HEK293 (cell line): ENCODE measurements around the gene CXCR4.
A peak's percentile ranks its signal among the peaks of the same experiment; 100 is the strongest.

Experiments used
- AEBP2 ChIP-seq: fragments of 450-650 bp; formaldehyde crosslinking; IDR thresholded peaks from 2 replicates; pipeline ENCODE4 v1.5.1; 2016; ENCODE audit warnings: missing biosample characterization, missing genetic modification characterization, borderline replicate concordance
- EGR2 ChIP-seq: fragments of 450-650 bp; formaldehyde crosslinking; IDR thresholded peaks from 2 replicates; pipeline ENCODE4 v1.5.1; 2016; ENCODE audit warnings: low read depth, missing biosample characterization, missing genetic modification characterization
- GLIS1 ChIP-seq: fragments of 450-650 bp; formaldehyde crosslinking; IDR thresholded peaks from 2 replicates; pipeline ENCODE4 v1.5.1; 2016; ENCODE audit warnings: missing biosample characterization, missing genetic modification characterization
- HOXD13 ChIP-seq: sonication (generic); formaldehyde crosslinking; IDR thresholded peaks from 2 replicates; pipeline ENCODE4 v1.8.0; 2022; ENCODE audit warnings: missing genetic modification reagents, borderline replicate concordance
- KLF7 ChIP-seq: fragments of 450-650 bp; formaldehyde crosslinking; IDR thresholded peaks from 2 replicates; pipeline ENCODE4 v1.5.1; 2016; ENCODE audit warnings: missing biosample characterization, missing genetic modification characterization, borderline replicate concordance
- KLF9 ChIP-seq: fragments of 450-650 bp; formaldehyde crosslinking; IDR thresholded peaks from 2 replicates; pipeline ENCODE4 v1.5.1; 2016; ENCODE audit warnings: missing biosample characterization, missing genetic modification characterization, low read depth
- OSR2 ChIP-seq: fragments of 450-650 bp; formaldehyde crosslinking; IDR thresholded peaks from 2 replicates; pipeline ENCODE4 v1.5.1; 2016; ENCODE audit warnings: missing biosample characterization, missing genetic modification characterization
- PATZ1 ChIP-seq: fragments of 450-650 bp; formaldehyde crosslinking; IDR thresholded peaks from 2 replicates; pipeline ENCODE4 v1.5.1; 2016; ENCODE audit warnings: missing biosample characterization, missing genetic modification characterization
- ZBTB1 ChIP-seq: fragments of 450-650 bp; formaldehyde crosslinking; IDR thresholded peaks from 2 replicates; pipeline ENCODE4 v1.5.1; 2016; ENCODE audit warnings: missing biosample characterization, missing genetic modification characterization
- ZNF112 ChIP-seq: fragments of 450-650 bp; formaldehyde crosslinking; IDR thresholded peaks from 2 replicates; pipeline ENCODE4 v1.5.0; 2017; ENCODE audit warnings: missing biosample characterization, missing genetic modification characterization
- ZNF138 ChIP-seq: fragments of 450-650 bp; formaldehyde crosslinking; IDR thresholded peaks from 2 replicates; pipeline ENCODE4 v1.5.1; 2016; ENCODE audit warnings: missing biosample characterization, missing genetic modification characterization, borderline replicate concordance
- ZNF23 ChIP-seq: fragments of 450-650 bp; formaldehyde crosslinking; IDR thresholded peaks from 2 replicates; pipeline ENCODE4 v1.5.1; 2016; ENCODE audit warnings: missing biosample characterization, missing genetic modification characterization, borderline replicate concordance
- ZNF362 ChIP-seq: fragments of 450-650 bp; formaldehyde crosslinking; IDR thresholded peaks from 2 replicates; pipeline ENCODE4 v1.5.1; 2016; ENCODE audit warnings: missing biosample characterization, missing genetic modification characterization
- ZNF488 ChIP-seq: fragments of 450-650 bp; formaldehyde crosslinking; IDR thresholded peaks from 2 replicates; pipeline ENCODE4 v1.5.1; 2016; ENCODE audit warnings: missing biosample characterization, missing genetic modification characterization
- ZNF501 ChIP-seq: fragments of 450-650 bp; formaldehyde crosslinking; IDR thresholded peaks from 2 replicates; pipeline ENCODE4 v1.5.1; 2016; ENCODE audit warnings: missing biosample characterization, missing genetic modification characterization
- ZNF561 ChIP-seq: fragments of 450-650 bp; IDR thresholded peaks from 2 replicates; pipeline ENCODE4 v1.5.1; 2018; ENCODE audit warnings: missing biosample characterization, missing genetic modification characterization, borderline replicate concordance
- ZNF624 ChIP-seq: fragments of 450-650 bp; formaldehyde crosslinking; IDR thresholded peaks from 2 replicates; pipeline ENCODE4 v1.5.1; 2017; ENCODE audit warnings: missing biosample characterization, missing genetic modification characterization
- ZNF692 ChIP-seq: fragments of 450-650 bp; formaldehyde crosslinking; IDR thresholded peaks from 2 replicates; pipeline ENCODE4 v1.5.1; 2016; ENCODE audit warnings: missing biosample characterization, missing genetic modification characterization
- ZNF747 ChIP-seq: fragments of 450-650 bp; formaldehyde crosslinking; IDR thresholded peaks from 2 replicates; pipeline ENCODE4 v1.5.1; 2016; ENCODE audit warnings: missing biosample characterization, missing genetic modification characterization
- ZSCAN23 ChIP-seq: fragments of 450-650 bp; formaldehyde crosslinking; IDR thresholded peaks from 2 replicates; pipeline ENCODE4 v1.5.1; 2016; ENCODE audit warnings: missing biosample characterization, missing genetic modification characterization

CXCR4 gene

GRCh38 chr2:136117909-136118818, at the start of gene CXCR4 (continued):
- TF ChIP-seq AEBP2 = no peak
- TF ChIP-seq ZNF23 (tag by site-specific recombination) = no peak
- TF ChIP-seq ZNF624 (tag by site-specific recombination) = no peak
- 0 out of 2 replicates have a peak, but pooled peaks have one; percentile 34 for TF ChIP-seq KLF7 (tag by site-specific recombination)
- peak; percentile 49 for TF ChIP-seq ZNF692
- no peak for TF ChIP-seq ZSCAN23
- TF ChIP-seq OSR2 (tag by site-specific recombination) = peak; percentile 3; the same call in 1 of the 2 replicates
- 0 out of 2 replicates have a peak, but pooled peaks have one; percentile 12 for TF ChIP-seq ZBTB1 (tag by site-specific recombination)
- TF ChIP-seq HOXD13 (CRISPR knock-in tag) = no peak
- no peak for TF ChIP-seq ZNF112 (tag by site-specific recombination)
- no peak for TF ChIP-seq ZNF747
- TF ChIP-seq ZNF561 (tag by site-specific recombination) = peak; percentile 27; the same call in 1 of the 2 replicates
- TF ChIP-seq GLIS1 (tag by site-specific recombination) = peak; percentile 87
- peak; percentile 65 for TF ChIP-seq PATZ1
- TF ChIP-seq KLF9 (tag by site-specific recombination) = peak; percentile 60; the same call in 1 of the 2 replicates
- no peak for TF ChIP-seq EGR2
- TF ChIP-seq ZNF501 (tag by site-specific recombination) = 0 out of 2 replicates have a peak, but pooled peaks have one; percentile 25
- TF ChIP-seq ZNF138 (tag by site-specific recombination) = no peak
- no peak for TF ChIP-seq ZNF488 (tag by site-specific recombination)
- no peak for TF ChIP-seq ZNF362 (tag by site-specific recombination)
